CD4-positive, alpha-beta T cell treated with Interferon gamma for 1 hour (primary cell): ENCODE results near the gene GTF3C1.

Experiments used
- DNase-seq: peaks from one replicate; pipeline ENCODE4 v3.0.0-alpha.2; 2020

GTF3C1 gene

DNA sequence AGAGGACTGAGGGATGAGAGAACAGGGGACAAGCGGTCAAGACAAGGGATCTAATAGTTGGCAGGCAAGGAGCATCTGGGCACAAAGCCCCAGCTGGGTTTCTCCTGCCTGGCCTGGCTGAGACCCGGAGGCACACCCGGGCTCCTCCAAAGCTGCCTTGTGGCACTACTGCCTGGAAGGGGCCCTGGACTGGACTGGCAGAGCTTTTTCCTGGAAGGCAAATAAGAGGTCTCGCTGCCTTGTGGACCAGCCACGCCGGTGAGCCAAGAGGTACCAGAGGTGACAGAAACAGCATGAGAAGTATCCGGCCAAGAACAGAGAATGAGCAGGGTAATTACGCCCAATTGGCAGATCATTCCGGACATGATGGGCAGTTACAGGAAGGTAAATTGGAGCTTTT is 64.6 kb downstream of the GTF3C1 start:
- no peak for DNase-seq

DNA sequence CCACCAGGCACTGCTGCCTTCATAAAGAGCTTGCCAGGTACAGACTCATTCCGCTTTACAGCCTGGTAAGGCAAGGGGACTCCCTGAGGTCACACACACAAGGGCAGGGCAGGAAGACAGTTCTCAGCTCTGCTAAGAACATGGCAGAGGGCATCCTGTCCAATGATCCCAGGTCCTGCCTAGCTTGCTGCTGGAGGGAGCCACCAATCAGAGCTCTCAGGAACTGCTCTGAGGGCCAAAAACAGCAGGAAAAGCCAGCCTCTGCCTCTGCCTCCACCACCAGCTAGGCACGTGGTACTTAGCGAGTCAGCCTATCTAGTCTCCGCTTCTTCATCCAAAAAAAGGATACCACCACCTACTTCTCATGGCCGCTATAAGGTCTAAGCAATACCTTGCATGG is 66.1 kb downstream of the GTF3C1 start:
- no peak for DNase-seq

DNA sequence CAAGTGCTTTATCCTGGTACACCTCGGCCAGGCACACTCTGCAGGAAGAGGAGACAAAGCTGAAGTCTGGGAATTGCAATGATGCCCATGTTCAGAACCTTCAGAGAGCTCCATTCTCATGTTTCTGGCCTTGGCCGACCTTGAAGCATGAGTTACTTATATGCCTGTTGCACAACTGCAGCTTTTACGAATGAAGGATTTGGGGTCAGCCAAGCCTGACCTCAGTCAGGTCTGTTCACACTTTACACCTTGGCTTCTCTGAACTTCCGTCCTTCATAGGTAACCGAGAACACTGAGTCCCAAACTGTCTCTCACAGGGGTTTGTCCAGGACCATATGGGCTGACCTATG is 66.7 kb downstream of the GTF3C1 start:
- DNase-seq, result no peak

DNA sequence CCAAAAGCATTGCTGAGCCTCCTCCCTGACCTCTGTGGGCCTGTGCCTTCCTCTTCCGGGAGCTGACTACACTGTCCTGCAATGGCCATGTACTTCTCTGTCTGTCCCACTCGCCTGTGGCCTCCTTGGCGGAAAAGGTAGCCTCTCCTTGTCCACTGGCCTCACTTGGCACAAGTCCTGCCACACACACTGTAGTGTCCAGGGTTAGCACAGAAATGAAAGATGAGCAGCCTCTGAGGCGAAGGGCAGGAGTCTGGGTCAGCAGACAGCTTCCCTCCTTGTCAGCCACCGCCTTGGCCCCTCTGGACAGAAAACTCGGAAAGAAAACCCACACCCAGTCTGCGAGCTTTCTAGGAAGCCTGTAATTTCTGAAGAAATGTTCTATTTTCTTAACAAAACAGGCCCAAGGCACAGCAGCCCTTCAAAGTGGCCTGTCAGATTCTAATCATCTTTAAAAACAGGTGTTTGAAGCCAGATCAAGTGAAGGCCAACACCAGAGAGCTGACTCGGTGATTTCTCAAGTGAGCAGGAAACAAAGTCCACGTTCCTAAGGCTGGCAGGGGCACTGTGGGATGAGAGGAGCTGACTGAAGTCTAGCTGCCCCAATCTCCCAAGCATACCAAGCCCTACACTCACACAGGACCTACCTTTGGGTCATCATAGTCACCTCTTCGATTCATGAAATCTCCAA is 67.2 kb downstream of the GTF3C1 start:
- DNase-seq, result no peak

DNA sequence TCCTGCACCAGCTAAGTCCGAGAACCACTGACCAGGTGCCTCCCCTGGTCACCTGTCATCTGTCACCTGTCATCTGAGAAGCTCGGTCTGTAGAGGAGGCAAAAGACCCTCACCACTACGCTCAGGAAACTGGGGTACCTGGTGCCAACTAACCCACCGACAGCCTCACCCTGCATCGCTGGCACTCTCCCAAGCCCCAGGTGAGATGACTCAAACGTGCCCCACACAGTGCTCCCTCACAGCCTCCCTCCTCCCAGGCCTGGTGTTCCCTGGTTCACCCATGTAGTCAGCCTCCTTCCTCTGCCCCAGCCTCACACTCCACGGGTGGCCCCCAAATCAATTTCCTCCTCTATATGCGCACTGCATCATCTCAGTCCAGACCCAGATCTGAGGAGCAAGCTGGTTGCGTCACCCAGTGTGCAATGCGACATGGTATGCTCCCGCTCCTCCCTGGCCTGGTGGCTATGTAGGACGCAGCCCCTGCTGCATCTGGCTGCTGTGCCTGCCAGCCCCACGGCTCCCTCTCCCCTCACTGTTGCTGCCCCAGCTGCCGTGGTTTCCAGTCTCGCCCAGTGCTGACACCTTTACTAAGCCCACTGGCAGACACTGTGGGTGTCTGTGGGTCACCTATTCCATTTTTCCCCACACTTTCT is 68.3 kb downstream of the GTF3C1 start:
- DNase-seq, result no peak

DNA sequence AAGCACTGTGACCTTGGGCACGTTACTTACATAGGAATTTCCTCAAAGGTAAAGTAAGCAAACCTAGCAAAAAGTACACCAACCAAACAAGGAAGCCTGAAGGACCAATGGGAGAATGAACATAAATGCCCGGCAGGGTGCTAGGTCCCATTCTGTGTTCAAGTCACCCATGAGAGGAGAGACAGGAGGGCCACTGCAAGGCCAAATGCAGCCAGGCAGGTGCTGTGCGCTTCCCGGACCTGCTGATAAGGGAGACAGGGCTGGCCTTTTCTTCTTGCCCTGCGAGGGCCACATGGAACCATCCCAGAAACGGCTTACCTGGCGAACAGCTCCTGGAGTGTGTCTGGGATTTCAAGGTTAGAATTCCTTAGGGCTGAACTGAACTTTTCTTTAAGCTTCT is 69.0 kb downstream of the GTF3C1 start:
- DNase-seq, result no peak

DNA sequence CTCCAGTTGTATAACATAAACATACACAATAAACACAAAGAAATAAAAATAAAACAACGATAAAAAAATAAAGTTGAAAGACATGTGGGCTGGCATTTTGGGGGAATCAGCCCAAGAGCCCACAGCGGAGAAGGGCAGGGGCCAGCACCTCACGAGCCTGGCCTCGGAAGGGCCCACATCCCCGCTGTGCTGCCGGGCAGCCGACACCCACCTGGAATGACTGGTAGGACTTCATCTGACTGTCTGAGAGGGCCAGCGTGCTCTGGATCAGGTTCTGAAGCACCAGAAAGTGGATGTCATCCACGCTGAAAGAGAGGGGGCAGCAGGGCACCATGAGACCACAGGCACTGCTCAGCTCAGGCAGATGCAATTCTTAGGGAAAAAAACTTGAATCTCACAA is 73.5 kb downstream of the GTF3C1 start:
- no peak for DNase-seq

DNA sequence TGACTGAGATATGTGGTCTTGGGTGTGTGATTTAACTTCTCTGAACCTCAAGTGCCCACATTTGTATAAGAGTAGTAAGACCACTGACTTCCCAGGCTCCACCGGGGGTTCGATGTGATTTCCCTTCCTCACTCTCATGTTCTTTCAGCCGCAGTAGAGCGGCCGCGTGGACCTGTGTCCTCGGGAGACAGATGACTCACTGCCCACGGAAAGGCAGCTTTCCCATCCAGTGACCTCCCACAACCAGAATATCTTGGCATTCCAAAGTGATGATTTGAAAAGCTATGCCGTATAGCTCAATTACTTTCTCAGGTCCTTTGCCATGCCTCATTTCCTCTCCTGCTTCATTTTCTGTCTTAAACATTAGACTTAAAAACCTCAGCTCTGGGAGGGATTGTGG is 74.2 kb downstream of the GTF3C1 start:
- no peak for DNase-seq

DNA sequence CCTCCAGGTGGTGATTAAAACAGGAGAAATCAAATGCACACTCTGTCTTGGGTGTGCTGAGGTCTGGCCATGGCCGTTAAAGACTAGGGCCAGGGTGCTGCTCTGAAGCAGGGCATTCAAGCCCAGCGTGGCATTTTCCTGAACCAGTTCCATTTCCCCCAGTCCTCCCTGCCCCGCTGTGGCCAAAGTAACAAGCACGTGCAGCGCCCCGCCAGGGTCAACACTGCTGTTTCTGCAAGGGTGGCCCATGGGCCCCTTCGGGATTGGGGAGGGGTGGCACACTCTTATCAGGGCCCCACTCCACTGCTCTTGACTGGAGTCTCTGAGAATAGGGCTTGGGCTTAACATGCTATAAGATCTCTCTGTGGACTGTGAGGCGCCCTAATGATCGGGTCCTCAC is 74.8 kb downstream of the GTF3C1 start:
- no peak for DNase-seq

DNA sequence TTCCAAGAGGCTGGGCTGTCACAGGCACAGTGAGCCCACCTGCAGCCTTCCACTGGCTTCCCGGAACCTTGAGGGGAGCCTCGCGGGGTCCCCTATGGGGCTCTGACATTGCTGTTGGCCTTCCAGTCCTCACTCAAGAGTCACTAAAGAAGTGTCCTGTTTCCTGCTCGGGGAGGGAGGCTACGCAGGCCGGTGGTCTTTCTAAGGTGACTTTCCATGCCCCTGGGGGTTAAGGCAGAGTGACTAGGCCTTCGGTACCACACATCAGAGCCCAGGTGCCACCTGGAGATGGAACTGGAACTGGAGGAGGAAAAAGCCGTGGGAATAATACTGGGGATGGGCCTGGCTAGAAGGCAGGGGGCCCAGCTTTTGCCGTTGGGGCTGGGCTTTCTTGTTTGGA is 75.7 kb downstream of the GTF3C1 start:
- no peak for DNase-seq

DNA sequence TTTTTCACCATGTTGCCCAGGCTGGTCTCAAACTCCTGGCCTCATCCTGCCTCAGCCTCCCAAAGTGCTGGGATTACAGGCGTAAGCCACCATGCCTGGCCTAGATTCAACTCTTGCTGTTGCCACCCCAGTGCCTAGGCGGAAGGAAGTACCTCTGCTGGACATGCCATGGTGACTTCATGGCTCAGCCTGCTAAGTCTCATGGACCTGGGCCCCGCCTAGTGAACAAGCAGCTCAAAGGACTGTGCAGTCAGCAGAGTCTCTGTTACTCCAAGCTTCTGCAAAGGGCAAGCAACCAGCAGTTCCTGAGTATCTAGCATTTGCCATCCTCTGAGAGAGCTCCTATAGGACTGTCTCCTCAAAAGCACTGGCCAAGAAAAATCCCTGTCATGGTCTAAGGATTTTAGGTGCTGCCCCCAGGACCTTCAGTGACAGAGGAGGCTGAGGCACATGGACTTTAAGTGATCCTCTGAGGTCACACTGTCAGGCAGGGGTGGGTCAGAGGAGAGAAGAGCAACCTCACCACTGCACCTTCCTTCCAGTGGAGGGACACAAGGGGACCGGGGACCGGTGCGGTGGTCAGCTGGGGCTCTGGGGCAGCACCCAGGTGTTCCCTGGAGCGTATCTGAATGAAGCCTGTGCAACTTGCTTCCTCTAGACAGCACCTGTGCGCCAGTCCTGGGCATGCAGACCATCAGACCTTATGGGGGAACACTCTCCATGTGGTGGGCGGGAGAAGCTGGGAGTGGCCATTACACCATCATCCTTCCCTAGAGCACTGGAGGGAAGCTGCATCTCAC is 76.4 kb downstream of the GTF3C1 start:
- no peak for DNase-seq

DNA sequence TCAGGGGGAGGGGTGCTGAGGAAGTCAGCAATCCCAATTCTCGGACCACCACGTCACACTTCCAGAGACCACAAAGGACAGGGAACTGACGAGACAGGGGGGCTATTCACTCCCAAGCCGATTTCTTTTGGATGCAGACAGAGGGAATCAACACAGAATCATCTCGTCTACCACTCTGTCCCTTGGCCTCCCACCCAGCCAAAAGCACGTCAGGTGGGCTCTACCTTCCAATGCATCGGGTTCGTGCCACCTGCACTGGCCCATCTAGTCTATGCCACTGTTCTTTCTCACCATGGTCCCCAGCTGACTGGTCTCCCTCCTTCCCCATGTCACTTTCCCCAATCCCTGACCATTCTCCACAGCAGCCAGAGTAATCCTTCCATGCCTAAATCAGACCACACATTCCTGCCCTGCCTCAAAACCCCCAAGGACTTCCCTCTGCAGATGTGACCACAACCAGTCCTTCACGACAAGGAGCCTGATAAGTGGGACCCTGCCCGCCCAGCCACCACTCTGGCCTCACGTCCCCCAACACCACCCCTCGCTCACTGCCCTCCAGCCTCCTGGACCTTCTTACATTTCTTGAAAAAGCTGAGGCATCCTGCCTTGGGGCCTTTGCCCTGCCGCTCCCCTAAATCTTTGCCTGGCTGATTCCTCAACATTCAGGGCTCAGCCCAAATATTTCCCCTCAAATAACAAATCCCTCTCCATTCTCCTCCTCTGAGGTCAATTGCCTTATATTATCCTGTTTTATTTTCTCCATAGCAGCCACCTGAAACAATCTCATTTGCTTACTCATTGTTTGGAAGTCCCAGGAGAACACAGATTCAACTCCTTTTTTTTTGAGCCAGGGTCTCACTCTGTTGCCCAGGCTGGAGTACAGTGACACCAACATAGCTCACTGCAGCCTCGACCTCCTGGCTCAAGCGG is 77.4 kb downstream of the GTF3C1 start:
- no peak for DNase-seq

DNA sequence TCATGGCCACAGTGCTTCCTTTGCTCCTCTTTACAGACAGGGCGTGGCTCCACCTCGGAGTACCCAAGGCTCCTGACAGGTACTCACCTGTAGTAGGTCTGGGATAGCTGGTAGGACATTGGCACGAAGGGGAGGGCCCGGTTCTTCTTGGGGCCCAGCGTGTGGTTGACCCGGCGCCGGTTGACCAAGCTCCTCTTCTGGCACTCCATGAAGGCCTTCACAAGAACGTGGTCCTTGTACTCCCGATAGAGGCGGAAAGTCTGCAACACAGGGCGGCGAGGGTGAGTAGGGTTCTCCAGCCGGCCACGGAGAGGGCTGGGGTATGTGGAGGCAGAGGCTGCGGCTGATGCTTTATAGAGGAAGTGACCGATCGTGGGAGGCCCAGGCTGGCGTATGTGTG is 78.1 kb downstream of the GTF3C1 start:
- DNase-seq, result no peak

DNA sequence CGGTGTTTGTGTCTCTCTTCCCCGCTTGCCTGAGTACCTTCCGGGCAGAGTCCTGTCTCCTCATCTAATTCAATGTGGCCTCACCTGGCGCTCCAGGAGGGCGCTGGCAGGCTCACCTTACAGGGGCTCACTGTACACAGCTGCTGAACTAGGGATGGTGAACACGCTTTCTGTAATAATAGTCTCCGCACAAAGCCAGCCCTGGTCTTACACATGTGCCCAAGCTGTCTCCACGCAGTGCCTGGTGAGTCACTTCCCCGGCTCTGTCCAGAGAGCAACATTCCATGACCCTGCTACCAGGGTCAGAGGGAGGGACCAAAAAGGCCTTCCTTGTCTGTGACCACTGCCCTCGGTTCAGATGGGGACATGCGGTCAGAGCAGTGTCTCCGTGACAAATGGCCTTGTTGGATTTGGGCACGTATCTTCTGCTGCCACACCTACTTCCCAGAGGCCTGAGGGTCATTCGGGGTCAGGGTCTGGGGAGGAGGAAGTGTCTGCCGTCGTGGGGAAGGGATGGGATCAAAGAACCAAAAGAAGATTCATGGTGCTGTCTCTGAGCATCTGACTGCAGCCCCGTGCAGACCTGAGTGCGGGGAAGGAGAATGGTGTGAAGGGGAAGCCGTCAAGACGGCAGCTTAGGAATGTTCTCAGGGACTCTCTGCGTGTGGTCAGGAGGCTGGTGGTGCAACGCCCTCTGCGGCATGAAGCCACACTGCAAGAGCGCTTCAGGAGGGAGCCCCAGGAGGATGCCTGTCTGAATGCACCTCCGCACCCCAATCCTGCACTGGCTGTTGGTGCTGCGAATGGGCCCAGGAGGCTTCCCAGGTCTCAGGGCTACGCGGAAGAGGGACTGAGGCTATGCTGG is 78.9 kb downstream of the GTF3C1 start:
- no peak for DNase-seq

DNA sequence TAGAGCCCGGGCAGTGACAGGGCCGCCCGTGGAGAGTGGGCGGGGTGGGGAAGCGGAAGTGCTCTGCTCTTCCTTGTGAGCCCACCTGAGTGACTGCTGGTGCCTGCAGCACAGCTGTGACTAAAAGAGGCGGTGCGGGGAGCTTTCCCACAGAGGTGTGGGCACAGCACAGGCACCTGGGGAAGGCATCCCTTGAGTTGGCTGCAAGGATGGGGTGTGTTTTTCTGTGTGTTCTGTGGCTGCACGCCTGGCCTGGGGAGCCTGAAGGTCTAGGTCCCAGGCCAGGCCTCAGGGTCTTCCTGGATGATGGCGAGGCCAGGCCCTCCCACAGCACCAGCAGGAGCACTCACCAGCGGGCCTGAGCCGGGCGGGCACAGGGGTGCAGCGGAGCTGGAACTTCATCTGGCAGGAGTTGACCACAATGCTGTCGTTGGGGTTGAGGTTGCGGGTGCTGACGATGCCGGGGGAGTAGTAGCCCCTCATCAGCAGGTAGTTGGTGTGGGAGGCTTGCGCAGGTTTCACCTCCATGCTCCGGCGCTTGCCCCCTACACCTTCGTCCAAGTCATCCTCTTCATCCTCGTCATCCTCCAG is 80.7 kb downstream of the GTF3C1 start:
- no peak for DNase-seq

DNA sequence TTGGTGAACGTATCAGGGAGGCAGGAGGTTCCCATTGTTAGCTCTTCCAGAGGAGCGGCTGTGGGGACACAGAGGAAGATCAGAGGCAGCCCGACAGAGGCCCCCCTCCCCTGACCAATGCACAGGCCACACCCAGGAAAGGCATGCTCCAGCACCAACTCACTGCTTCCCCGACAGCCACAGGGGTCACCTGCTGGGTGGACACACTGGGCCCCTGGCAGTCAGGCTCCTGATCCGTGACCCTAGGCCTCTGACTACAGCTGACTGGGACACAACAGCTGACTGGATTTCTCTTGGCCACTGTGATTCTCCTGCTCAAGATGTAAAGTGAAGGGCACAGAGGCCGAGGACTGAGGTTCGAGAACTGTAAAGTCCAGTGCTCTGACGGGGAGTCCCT is 84.2 kb downstream of the GTF3C1 start:
- no peak for DNase-seq

DNA sequence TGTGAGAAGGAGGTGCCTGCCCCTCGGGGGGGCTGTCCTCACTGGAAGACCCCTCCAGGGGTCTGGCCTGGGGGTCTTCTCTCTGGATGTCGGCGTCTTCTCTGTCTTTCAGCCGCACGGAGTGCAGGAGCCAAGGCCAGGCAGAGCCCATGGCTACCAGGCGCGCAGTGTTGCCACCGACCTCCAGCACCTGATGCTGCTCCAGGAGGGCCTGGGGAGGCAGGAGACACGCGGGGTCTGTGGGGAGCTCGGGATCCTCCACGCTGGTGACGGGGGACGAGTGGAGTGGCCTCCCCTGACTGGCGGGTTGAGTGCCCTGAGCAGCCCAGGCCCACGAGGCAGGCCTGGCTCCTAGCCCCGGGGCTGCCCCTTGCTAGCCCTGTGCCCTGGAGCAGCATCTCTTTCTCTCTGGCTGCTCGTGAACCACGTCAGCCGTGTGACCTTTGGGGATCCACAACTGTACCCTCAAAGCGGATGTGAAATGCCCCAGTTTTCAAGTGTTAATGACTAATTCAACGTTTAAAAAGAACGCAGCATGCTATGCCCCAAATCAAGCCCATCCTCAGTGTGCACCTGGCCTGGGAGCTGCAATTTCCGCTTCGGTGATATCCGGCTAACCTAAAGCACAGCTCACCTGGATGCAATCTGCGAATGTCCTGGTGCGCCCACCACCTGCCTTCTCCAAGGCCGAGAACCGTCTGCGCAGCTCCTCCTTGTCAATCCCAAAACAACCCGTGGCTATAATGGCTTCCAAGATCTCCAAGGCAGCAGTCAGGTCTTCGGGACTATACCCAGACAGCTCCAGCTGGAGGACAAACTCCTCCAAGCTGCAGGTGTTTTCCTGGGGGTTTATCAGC is 84.9 kb downstream of the GTF3C1 start:
- DNase-seq, result no peak

DNA sequence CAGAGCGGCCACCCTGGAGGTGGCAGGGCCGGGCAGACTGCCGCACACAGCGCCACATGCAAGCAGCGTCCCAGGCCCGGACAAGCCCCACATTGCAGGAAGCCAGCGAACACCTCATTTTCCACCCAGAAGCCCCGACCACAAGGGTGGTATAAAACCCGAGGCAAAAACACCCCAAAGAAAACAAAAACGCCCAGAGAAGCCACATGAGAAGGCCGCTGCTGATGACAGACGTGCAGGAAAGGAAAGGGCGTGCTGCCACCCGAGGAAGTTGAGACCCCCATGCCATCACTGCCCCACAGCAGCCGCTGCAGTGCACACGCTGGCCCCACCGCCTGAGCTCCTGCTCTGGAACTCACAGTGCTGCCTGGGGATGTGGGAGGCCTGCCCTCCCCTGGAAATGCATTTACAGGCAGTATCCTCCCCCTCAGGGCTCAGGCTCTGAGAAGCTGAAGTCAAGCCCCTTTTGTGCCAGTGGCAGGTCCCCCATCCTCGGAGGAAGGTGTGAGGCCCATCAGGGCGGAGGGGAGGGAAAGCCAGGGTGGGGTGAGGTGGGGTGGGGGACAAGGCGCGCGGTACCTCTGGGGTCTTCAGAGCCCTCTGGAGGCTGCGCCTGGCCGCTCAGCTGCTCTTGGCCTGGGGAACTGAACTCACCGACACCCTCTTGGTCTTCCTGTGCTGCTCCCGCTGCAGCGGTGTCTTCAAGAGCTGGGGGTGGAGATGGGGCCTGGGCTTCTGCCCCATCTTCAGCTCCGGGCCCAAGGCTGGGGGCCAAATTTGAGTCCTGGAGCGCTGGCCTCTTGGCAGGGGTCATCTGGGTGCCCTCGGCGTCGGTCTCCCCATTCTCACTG is 85.7 kb downstream of the GTF3C1 start:
- peak; percentile 64 for DNase-seq

DNA sequence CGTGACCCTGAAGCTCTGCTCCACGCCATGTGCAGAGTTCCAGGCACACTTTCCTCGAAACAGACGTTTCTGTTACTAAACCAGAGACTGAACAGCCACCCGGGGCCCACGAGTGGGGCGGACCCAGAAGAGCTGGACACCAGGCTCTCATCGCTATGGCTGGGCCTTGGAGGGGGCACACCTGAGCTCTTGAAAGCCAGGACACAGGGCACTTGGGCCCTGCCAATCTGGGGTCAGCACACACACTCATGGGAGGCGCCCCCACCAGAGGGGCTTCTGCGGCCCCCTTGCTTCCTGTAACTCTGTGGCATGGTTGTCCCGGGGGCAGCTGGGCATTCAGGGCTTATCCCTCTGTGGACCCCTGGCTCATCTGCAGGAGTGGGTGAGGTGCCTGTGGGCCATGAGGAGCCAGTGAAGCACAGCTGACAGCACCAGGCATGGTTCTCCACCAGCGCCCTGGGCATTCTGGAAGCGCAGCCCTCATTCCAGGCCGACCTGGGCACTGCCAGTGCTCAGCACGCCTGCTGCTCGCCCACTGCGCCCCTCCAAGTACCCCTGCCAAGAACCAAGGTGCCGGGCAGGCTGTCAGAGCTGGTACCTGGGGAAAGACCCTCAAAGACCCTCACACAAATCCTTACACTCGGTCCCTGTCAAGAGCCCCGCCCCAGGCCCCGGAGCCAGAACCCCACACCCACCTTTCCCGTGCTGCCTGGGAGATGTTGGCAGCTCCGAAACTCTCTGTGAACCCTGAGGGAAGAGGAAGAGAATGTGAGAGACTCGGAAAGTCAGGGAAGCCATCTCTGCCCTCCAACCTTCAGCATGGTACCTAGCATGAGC is 86.6 kb downstream of the GTF3C1 start:
- DNase-seq, result no peak
